CD4-positive, alpha-beta memory T cell (primary cell): ENCODE data around the gene ZNF12. TPM values are rescaled to one million over a fixed set of nuclear protein-coding genes. Genes with fewer than 3 reads are reported as not detected.
"Not testable (repeated sequence)": the region's sequence is repeated elsewhere in the genome, so short reads cannot be mapped to it uniquely, and the experiment has no call there.

Source experiments
- CTCF ChIA-PET: fragments of 350-600 bp; sonication (Branson Sonifier 250); formaldehyde crosslinking; loops from one replicate; lab custom pipeline; 2021; ENCODE audit warnings: inconsistent platforms; ENCODE audit not compliant: partially characterized antibody; lab: Charles Lee
- POLR2A ChIA-PET: fragments of 350-600 bp; sonication (Branson Sonifier 250); formaldehyde crosslinking; loops from one replicate; lab custom pipeline; 2021; ENCODE audit not compliant: partially characterized antibody; lab: Charles Lee
- DNase-seq, 5 donors: peaks; one replicate each; pipeline versions ENCODE4 v3.0.0 to v3.0.0-alpha.2; 2020 to 2022; ENCODE audit warnings: mixed read lengths in 1 of 5
- H3K27ac ChIP-seq: one replicate; pipeline ENCODE4 v1.7.0; 2013; ENCODE audit warnings: low read depth, low read length
- H3K27me3 ChIP-seq: 2 replicates; pipeline ENCODE4 v1.7.0; 2013; ENCODE audit warnings: mild to moderate bottlenecking, low read length, moderate library complexity; ENCODE audit not compliant: insufficient read depth
- H3K36me3 ChIP-seq: 2 replicates; pipeline ENCODE4 v1.7.0; 2013; ENCODE audit warnings: mild to moderate bottlenecking, low read length, moderate library complexity; ENCODE audit not compliant: insufficient read depth
- H3K4me1 ChIP-seq: 2 replicates; pipeline ENCODE4 v1.7.0; 2013; ENCODE audit warnings: mild to moderate bottlenecking, low read length, moderate library complexity; ENCODE audit not compliant: insufficient read depth
- H3K4me3 ChIP-seq, 2 donors: one replicate each; pipeline ENCODE4 v1.7.0; 2013; ENCODE audit warnings: low read length in 2 of 2, mild to moderate bottlenecking in 1 of 2
- H3K9me3 ChIP-seq, 2 donors: one replicate each; pipeline ENCODE4 v1.7.0; 2013; ENCODE audit warnings: low read length in 2 of 2, control low read depth in 1 of 2; ENCODE audit not compliant: control insufficient read depth in 1 of 2
- H3K27ac Mint-ChIP-seq, 7 donors: one replicate each; pipeline ENCODE4 v1.8.0; 2020 to 2021; ENCODE audit warnings: mixed read lengths in 7 of 7, mild to moderate bottlenecking in 6 of 7, inconsistent platforms in 3 of 7, moderate library complexity in 3 of 7
- H3K27me3 Mint-ChIP-seq, 2 donors: one replicate each; pipeline ENCODE4 v1.8.0; 2020 to 2021; ENCODE audit warnings: mixed read lengths in 2 of 2
- H3K36me3 Mint-ChIP-seq, 2 donors: one replicate each; pipeline ENCODE4 v1.8.0; 2020 to 2021; ENCODE audit warnings: mixed read lengths in 2 of 2, inconsistent platforms in 1 of 2, mild to moderate bottlenecking in 1 of 2
- H3K4me1 Mint-ChIP-seq, 4 donors: one replicate each; pipeline ENCODE4 v1.8.0; 2020 to 2021; ENCODE audit warnings: mixed read lengths in 4 of 4, mild to moderate bottlenecking in 1 of 4
- H3K4me3 Mint-ChIP-seq, 8 donors: one replicate each; pipeline ENCODE4 v1.8.0; 2020 to 2021; ENCODE audit warnings: mixed read lengths in 8 of 8, mild to moderate bottlenecking in 7 of 8, moderate library complexity in 6 of 8, inconsistent platforms in 3 of 8
- H3K9me3 Mint-ChIP-seq, 8 donors: one replicate each; pipeline ENCODE4 v1.8.0; 2020 to 2021; ENCODE audit warnings: mixed read lengths in 8 of 8, mild to moderate bottlenecking in 5 of 8, inconsistent platforms in 3 of 8, moderate library complexity in 1 of 8
- intact Hi-C: fragments of 100-400 bp; cut with micrococcal nuclease; formaldehyde crosslinking; loops from one replicate; pipeline ENCODE4 v1.15.1; 2023
- polyA plus RNA-seq, 2 donors: library from polyadenylated mRNA; unstranded; fragments of 300-500 nt; fragmentation: Illumina TruSeq; gene quantifications; one replicate each; pipeline ENCODE4 v1.2.3, GENCODE V29; 2021
- total RNA-seq, 2 experiments: library from RNA; stranded (reverse); gene quantifications; one replicate each; pipeline ENCODE4 v1.2.3, GENCODE V29; 2021

Gene ZNF12
- total and polyA plus RNA-seq, 4 experiments from 2014 or later = 20.4 to 49.6 (median 43.4) TPM

GRCh38 chr7:6729492-6730342 lies 23.0 kb upstream of the ZNF12 start:
- H3K27ac ChIP-seq = peak overlapping the region; percentile 87
- Mint-ChIP-seq H3K27ac (peak overlapping the region; percentile 83 to 95 (median 93)), H3K27me3 (no peaks in the 10 kb centered on the region), H3K9me3 (peaks cover 0 to 2% (median 0%) of the 10 kb centered on the region in 8 donors), H3K4me1 (peaks cover 14 to 40% (median 27%) of the 10 kb centered on the region in 4 donors), H3K4me3 (peak overlapping the region; percentile 90 to 96 (median 94)), H3K36me3 (peaks cover 20 to 28% of the 10 kb centered on the region in 2 donors)
- POLR2A ChIA-PET = interaction anchor here (1.2 kb wide), 1 partner anchor 23 kb away, joined by 7 read pairs; the partner anchor contains the start of gene ZNF12
- peak; percentile 74 to 78 (median 76) for DNase-seq
- no peaks in the 10 kb centered on the region for H3K27me3 ChIP-seq
- H3K9me3 ChIP-seq = no peaks in the 10 kb centered on the region
- intact Hi-C loops = loop anchor here (1.0 to 5.0 kb wide), 2 partner anchors 22 to 137 kb away; partner anchors contain the start of gene INTS15
- H3K4me1 ChIP-seq = peaks cover 11% of the 10 kb centered on the region
- H3K36me3 ChIP-seq = peaks cover 9% of the 10 kb centered on the region
- H3K4me3 ChIP-seq = peak overlapping the region; percentile 76 to 85
- CTCF ChIA-PET = no interaction called here

DNA sequence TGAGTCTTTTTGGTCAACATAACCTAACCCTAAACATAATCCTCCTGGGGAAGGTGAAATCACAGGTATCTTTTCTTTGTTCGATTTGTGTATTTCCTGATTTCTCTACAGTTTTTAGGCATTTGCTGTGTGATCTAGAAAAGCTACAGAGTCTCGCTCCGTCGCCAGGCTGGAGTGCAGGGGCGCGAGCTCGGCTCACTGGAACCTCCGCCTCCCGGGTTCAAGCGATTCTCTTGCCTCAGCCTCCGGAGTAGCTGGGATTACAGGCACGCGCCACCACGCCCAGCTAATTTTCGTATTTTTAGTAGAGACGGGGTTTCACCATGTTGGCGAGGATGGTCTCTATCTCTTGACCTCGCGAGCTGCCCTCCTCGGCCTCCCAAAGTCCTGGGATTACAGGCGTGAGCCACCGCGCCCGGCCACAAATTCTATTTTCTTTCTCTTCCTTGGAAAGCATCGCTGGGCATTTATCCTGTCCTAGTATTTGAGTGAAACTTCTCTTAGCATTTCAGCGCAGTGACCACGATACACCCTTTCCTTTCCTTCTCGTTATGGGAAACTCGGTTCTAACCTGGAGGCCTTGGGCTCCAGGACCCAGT lies 22.2 kb upstream of the ZNF12 start:
- DNase-seq, H3K36me3 ChIP-seq, CTCF ChIA-PET, H3K9me3 ChIP-seq, H3K9me3 Mint-ChIP-seq, H3K27me3 Mint-ChIP-seq, H3K27me3 ChIP-seq: not testable (repeated sequence)
- H3K4me3 Mint-ChIP-seq = peak overlapping the region; percentile 89 to 94 (median 93)
- intact Hi-C loops = loop anchor here (1.0 to 5.0 kb wide), 2 partner anchors 22 to 137 kb away; partner anchors contain the start of gene INTS15
- H3K4me1 ChIP-seq = peaks cover 11% of the 10 kb centered on the region
- peak overlapping the region; percentile 83 to 95 (median 91) for H3K27ac Mint-ChIP-seq
- peaks cover 14 to 40% (median 27%) of the 10 kb centered on the region in 4 donors for H3K4me1 Mint-ChIP-seq
- H3K36me3 Mint-ChIP-seq = peaks cover 15 to 23% of the 10 kb centered on the region in 2 donors
- POLR2A ChIA-PET = interaction anchor here (1.2 kb wide), 1 partner anchor 22 kb away, joined by 7 read pairs; the partner anchor contains the start of gene ZNF12
- peak overlapping the region; percentile 87 for H3K27ac ChIP-seq
- H3K4me3 ChIP-seq = peak overlapping the region; percentile 76 to 85

- intact Hi-C loops = loop anchor here (5.0 kb wide), 1 partner anchor 135 kb away; the partner anchor contains the start of gene INTS15
- H3K4me1 ChIP-seq = peaks cover 11% of the 10 kb centered on the region
- H3K36me3 ChIP-seq = peaks cover under 1% of the 10 kb centered on the region
- peak overlapping the region in 2 of 8 donors; percentile 35 to 50 for H3K4me3 Mint-ChIP-seq
- no peak overlapping the region for H3K27ac Mint-ChIP-seq
- peaks cover 7 to 14% of the 10 kb centered on the region in 2 donors for H3K36me3 Mint-ChIP-seq
- POLR2A ChIA-PET = no interaction called here
- no peak for DNase-seq
- no peaks in the 10 kb centered on the region for H3K27me3 ChIP-seq
- H3K27ac ChIP-seq = no peak overlapping the region
- H3K4me1 Mint-ChIP-seq = peaks cover 11 to 29% (median 21%) of the 10 kb centered on the region in 4 donors
- H3K9me3 Mint-ChIP-seq = peaks cover 0 to 2% (median 0%) of the 10 kb centered on the region in 8 donors
- H3K27me3 Mint-ChIP-seq = peaks cover 2 to 3% of the 10 kb centered on the region in 2 donors
- H3K4me3 ChIP-seq = no peak overlapping the region
- CTCF ChIA-PET = no interaction called here
- no peaks in the 10 kb centered on the region for H3K9me3 ChIP-seq
Measured at GRCh38 chr7:6727663-6728062, 20.9 kb upstream of the ZNF12 start.

DNA sequence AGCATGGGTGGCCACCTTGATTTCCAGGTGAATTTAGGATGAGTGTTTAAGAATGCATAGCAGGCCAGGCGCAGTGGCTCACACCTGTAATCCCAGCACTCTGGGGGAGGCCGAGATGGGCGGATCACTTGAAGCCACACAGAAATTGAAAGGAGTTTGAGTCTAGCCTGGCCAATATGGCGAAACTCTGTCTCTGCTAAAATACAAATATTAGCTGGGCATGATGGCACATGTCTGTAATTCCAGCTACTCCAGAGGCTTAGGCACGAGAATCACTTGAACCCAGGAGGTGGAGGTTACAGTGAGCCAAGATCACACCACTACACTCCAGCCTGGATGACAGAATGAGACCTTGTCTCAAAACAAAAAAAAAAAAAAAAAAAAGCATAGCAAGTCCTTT lies 19.6 kb upstream of the ZNF12 start:
- H3K36me3 Mint-ChIP-seq, H3K9me3 Mint-ChIP-seq, H3K27me3 Mint-ChIP-seq, DNase-seq, H3K4me3 ChIP-seq, H3K9me3 ChIP-seq, H3K36me3 ChIP-seq, POLR2A ChIA-PET, H3K27me3 ChIP-seq, H3K27ac ChIP-seq, H3K27ac Mint-ChIP-seq, CTCF ChIA-PET, H3K4me1 ChIP-seq: not testable (repeated sequence)
- intact Hi-C loops = loop anchor here (5.0 kb wide), 1 partner anchor 134 kb away; the partner anchor contains the start of gene INTS15
- H3K4me3 Mint-ChIP-seq = peak overlapping the region in 1 of 8 donors; percentile 15
- H3K4me1 Mint-ChIP-seq = peaks cover 9 to 22% (median 16%) of the 10 kb centered on the region in 4 donors

- peaks cover 3 to 6% of the 10 kb centered on the region in 2 donors for H3K27me3 Mint-ChIP-seq
- Histone ChIP-seq H3K4me1 (no peaks in the 10 kb centered on the region), H3K9me3 (no peaks in the 10 kb centered on the region), H3K27me3 (no peaks in the 10 kb centered on the region), H3K36me3 (no peaks in the 10 kb centered on the region), H3K27ac (no peak overlapping the region), H3K4me3 (no peak overlapping the region)
- H3K36me3 Mint-ChIP-seq = peaks cover 2% of the 10 kb centered on the region in 2 donors
- no peak for DNase-seq
- intact Hi-C loops = loop anchor here (5.0 kb wide), 1 partner anchor 133 kb away; the partner anchor contains the start of gene INTS15
- H3K27ac Mint-ChIP-seq = no peak overlapping the region
- H3K9me3 Mint-ChIP-seq = peaks cover 0 to 2% (median 0%) of the 10 kb centered on the region in 8 donors
- no peak overlapping the region for H3K4me3 Mint-ChIP-seq
- POLR2A ChIA-PET = no interaction called here
- H3K4me1 Mint-ChIP-seq = peaks cover 4 to 9% (median 6%) of the 10 kb centered on the region in 4 donors
- CTCF ChIA-PET = no interaction called here
Measured at GRCh38 chr7:6725003-6725402, 18.3 kb upstream of the ZNF12 start.

GRCh38 chr7:6724351-6724750 lies 17.6 kb upstream of the ZNF12 start:
- intact Hi-C loops, H3K27ac ChIP-seq, H3K9me3 ChIP-seq, H3K4me3 Mint-ChIP-seq, POLR2A ChIA-PET, H3K27me3 ChIP-seq, H3K27ac Mint-ChIP-seq, H3K4me3 ChIP-seq, H3K27me3 Mint-ChIP-seq, H3K9me3 Mint-ChIP-seq, H3K4me1 Mint-ChIP-seq, DNase-seq, H3K4me1 ChIP-seq, H3K36me3 ChIP-seq, H3K36me3 Mint-ChIP-seq, CTCF ChIA-PET: not testable (repeated sequence)

DNA sequence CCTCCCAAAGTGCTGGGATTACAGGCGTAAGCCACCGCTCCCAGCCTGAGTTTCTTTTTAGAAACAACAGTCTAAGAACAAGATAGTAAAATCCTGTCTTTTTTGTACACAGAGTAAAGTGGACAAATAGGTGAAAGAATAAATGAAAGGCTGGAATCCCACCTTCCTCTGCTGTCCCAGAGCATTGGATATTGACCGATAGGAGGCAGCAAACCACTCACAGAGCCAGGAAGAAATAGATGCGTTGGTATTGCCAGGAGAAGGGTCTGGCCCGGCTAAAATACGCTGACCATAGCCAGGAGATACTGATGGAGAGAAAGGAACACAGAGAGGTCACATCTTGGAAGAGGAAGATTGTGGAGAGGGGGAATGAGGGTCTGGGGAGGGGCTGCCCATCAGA lies 11.4 kb upstream of the ZNF12 start:
- intact Hi-C loops = no loop called here
- Mint-ChIP-seq H3K4me3 (no peak overlapping the region), H3K27me3 (peaks cover 12 to 18% of the 10 kb centered on the region in 2 donors), H3K27ac (no peak overlapping the region), H3K4me1 (peaks cover 0 to 6% (median 0%) of the 10 kb centered on the region in 4 donors), H3K9me3 (no peaks in the 10 kb centered on the region), H3K36me3 (no peaks in the 10 kb centered on the region)
- DNase-seq = no peak
- POLR2A ChIA-PET = no interaction called here
- no peaks in the 10 kb centered on the region for H3K9me3 ChIP-seq
- no peak overlapping the region for H3K4me3 ChIP-seq
- H3K27ac ChIP-seq = no peak overlapping the region
- no peaks in the 10 kb centered on the region for H3K27me3 ChIP-seq
- CTCF ChIA-PET = no interaction called here
- no peaks in the 10 kb centered on the region for H3K36me3 ChIP-seq
- H3K4me1 ChIP-seq = no peaks in the 10 kb centered on the region
